GM18499 (cell line): ENCODE data around the gene WASF2.
"Not testable (repeated sequence)": the region's sequence is repeated elsewhere in the genome, so short reads cannot be mapped to it uniquely, and the experiment has no call there.

Experiments
- ATAC-seq: cut with Tn5 transposase; IDR thresholded peaks from one replicate; pipeline ENCODE4 v1.9.1; 2021; ENCODE audit warnings: moderate number of reproducible peaks; ENCODE audit not compliant: insufficient read depth, unreplicated experiment

WASF2 gene

DNA sequence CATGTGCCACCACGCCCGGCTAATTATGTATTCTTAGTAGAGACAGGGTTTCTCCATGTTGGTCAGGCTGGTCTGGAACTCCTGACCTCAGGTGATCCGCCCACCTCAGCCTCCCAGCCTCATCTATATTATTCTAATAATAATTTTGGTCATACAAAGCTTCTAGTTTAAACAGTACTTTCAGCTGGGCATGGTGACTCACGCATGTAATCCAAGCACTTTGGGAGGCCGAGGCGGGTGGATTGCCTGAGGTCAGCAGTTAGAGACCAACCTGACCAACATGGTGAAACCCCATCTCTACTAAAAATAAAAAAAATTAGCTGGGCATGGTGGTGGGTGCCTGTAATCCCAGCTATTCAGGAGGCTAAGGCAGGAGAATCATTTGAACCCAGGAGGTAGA, 26.1 kb downstream of the WASF2 start:
- not testable (repeated sequence) for ATAC-seq

DNA sequence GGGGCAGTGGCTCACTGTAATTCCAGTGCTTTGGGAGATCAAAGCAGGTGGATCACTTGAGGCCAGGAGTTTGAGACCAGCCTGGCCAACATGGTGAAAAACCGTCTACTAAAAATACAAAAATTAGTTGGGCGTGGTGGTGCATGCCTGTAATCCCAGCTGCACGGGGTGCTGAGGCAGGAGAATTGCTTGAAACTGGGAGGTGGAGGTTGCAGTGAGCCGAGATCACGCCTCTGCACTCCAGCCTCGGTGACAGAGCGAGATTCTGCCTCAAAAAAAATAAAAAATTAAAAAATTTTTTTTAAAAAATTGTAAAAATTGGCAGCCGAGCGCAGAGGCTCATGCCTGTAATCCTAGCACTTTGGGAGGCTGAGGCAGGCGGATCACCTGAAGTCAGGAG, 31.4 kb downstream of the WASF2 start:
- ATAC-seq, result not testable (repeated sequence)

DNA sequence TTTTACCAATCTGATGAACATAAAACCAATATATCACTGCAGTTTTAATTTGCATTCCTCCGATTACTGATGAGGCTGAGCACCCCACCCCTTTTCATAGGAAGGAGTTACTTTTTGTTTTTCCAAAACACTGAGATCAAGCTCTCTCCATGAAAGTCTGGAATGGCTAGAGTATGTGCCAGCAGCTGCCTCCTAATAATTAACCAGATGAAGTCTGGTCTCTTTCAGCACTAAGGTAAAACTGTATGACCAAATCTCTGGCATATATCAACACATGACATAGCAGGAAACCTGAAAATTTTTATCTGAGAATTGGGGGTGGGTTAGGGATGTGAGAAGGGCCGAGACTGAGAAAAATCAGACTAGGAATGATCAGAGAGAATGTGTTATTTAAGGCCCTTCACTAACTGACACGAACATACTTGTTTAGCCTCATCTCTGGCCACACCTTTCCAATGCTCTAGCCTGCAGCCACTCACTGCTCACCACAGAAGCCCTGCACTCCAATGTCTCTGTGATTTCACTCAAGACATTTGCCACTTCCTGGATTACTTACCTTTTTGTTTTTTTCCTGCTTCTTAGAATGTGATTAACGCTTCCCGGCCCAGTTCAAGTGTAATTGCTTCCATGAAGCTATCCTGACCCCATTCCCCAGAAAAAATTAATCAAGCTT, 34.7 kb downstream of the WASF2 start:
- ATAC-seq, result no peak

DNA sequence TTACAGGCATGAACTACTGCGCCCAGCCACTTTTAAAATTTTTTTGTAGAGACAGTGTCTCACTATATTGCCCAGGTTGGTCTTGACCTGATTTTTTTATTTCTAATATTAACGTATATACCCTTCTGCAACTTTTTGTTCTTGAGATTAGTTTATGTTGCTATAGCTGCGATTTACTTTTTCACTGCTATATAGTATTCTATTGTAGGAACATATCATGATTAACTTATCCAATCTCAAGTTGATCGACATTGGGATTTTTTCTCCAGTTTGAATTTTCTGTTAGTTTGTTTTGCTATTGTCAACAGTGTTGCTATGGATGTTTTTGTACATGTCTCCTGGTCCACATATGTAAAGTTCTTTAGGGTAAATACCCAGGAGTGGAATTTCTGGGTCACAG, 35.4 kb downstream of the WASF2 start:
- ATAC-seq, result no peak

DNA sequence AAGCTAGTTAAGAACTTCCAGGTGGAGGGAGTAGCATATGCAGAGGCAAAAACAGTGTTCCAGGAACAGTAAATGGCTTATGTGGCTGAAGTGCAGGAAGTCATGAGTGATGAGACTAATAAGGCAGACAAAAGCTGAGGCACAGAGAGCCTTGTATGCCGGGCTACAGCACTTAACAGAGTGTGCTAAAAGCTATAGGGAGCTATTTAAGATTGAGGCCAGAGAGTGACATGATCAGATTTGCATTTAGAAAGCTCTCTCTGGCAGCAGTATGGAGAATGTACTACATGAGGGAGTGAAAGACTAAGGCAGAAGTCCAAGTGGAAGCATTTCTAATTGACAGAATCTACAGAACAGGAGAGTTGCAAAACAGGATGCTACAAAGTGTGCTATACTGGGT, 38.6 kb downstream of the WASF2 start:
- ATAC-seq, result no peak

DNA sequence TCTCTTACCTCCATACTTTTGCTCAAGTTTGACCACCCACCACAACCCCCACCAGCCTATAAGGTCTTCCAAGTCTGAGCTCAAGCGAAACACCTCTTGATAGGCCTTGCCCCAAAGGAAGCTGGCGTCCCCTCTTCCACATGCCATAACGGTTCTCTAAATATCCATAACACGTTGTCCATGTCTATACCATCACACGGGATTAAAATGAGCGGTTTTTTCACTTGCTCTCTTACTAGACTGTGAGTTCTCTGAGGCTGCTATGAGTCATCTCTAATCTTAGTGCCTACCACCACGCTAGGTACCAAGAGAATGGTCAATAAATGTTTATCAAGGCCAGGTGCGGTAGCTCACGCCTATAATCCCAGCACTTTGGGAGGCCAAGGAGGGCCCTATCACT, 41.0 kb downstream of the WASF2 start:
- ATAC-seq, result no peak

DNA sequence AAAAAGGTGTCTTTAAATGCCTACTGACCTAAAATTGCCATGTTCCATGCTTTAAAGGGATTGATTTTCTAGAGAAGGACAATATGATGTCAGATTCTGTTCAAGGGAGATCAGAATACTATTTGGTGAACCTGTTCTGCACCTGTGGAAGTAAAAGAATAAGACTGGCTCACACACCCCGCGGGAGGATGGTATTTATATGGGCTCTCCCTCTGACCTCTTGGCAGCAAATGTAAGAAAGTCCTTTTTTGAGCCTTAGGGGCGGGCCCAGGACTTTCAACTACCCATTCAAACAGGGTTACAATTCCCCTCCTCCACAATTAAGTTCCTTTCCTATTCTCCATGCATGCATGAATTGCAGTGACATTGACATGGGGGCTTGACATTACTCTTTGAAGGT, 42.1 kb downstream of the WASF2 start:
- ATAC-seq, result no peak

DNA sequence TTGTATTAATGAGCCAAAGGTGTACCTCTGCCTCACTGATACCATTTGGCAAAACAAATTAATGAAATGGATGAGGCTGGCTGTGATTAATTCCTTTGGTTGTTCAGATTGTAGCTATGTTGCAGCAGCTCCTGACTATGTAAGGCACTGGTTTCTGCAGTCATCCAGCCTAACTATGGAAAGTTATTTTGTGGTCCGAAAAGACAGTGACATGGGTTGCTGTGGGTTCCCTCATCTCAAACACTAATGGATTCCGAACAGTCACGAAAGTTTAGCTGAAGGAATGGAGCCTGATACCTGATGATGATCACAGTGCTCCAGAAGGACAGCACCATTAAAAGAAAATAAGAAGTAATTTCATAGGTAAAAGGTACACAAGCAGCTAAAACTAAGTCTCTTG, 42.6 kb downstream of the WASF2 start:
- ATAC-seq, result no peak

DNA sequence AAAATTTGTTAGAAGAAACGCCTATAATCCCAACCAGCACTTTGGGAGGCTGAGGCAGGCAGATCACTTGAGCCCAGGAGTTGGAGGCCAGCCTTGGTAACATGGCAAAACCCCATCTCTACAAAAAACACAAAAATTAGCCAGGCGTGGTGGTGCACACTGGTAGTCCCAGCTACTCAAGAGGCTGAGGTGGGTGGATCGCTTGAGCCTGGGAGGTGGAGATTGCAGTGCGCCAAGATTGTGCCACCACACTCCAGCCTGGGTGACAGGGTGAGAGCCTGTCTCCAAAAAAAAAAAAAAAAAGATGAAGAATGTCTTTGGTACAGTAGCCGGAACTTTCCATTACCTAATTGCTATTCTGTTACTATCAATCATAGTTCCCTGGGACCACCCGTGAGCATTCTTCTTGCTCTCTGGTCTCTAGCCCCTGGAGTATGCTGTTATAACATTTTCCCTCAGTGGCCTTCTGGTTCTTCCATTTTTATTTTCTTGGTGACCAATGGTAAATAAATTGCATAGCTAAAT, 43.4 kb downstream of the WASF2 start:
- no peak for ATAC-seq

DNA sequence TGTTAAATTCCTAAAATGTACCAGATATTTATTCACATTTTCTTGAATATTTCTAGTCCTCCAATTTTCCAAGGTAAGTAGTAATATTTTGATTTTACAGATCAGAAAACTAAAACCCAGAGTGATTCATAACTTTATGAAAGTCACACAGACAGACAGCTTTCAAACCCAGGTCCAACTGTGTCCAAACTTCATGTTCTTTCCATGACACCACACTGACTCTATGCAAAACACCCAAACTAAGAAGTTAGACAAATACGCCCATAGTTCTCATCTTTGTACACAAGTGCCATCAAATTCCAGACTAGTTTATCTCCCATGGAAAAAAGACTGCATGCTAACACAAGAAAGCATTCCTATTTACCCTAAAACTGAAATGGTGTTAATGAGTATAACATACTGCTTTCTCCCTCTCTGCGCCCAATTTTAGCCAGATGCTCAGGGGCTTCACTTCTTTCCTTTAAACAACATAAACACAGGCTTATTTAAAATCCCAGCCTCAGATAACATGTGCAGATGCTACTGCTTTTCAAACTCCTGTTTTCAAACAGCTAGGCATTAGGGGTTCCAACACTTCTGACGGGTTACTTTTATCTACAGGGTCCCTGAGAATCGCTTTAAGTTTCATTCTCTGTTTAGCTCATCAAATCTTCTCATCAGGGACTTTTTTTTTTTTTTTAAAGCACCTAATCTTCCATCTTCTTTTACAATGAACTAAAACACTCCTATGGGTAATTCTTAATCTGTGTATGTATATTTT, 44.6 kb downstream of the WASF2 start:
- no peak for ATAC-seq

DNA sequence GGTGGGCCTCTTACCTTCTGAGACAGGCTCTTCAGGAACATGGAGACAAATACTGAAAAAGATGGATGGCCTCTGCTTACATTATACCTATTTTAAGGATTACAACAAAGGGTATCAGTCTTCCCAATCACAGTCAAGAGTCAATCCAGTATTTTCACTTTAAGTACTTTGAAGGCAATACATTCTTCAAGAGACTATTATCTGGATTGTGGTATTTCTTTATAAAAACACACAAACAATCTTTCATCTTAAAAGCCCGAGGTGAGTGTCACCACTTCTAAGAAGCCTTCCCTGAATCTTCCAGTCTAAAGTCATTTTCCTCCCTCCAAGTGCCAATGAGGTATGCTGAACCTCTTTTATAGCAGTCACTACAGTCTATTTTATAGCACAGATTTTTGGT, 45.3 kb downstream of the WASF2 start:
- ATAC-seq, result no peak

DNA sequence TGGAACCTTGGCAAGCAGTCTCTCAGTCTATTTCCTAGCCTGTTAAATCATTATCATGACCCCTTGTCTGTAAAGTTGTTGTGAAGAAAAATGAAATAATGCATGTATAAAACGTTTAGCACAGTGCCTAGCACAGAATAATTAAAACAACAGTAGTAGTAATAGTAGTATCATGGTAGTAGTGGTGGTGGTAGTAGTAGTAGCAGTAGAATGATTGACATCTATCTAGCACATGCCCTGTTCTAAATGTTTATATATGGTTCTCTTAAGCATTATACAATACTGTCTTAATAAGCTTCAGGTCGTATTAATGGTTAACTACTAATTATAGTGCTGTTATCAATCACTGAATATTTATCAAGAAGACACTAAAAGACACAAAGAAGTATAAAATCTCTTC, 50.8 kb downstream of the WASF2 start:
- no peak for ATAC-seq

DNA sequence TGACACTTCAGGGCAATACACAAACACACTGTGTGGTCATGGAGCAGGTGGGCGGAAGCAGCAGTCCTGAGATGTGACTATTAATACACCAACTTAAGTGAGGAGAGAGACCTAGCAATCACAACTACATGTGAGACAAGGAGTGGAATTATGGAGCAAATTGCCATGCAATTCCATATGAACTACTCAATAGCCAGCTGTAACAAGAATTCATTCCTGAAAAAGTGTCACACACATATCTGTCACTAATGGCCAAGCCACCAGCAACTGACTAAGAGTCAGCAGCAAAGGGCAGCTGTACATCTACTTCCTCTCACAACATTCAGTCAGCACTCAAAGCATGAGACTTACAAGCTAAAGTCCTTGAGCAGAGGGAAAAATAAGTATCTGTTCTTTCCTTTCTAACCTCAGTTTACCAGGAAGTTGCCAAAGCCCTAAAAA, 51.3 kb downstream of the WASF2 start:
- no peak for ATAC-seq

DNA sequence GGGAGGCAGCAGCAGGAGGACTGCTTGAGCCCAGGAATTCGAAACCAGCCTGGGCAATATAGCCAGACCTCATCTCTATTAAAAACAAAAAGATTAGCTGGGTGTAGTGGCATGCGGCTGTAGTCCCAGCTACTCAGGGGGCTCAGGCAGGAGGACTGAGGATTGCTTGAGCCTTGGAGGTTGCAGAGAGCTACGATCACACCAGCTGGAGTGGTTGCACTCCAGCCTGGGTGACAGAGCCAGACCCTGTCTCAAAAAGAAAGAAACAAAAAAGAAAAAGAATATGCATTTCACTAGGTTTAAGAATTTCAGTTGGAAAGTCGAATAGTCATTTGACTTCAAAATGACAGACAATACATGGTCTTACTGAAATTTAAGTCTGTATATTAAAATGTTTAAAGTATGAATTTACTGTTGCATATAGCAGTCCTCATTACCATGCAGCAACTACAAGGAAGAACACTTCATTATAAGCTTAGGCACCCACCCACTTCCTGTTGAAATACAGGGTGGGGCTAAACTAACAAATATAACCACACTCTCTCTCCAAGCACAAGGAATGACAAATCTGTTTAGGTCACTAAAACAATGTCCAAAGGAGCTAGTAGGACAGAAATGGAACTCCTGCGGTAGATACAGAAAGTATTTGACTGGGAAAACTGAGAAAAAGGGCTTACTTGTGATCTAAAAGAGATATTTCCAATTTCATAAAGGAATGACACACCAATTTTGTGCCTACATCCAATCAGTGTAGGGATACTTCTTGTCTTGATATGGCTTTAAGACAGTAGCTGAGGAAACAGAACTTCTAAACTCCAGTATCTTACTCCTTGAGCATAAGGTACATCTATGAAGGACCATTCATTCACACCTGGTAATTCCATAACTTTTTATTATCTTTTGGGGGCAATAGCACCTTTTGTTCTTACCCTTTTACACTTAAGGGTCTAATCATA, 53.5 kb downstream of the WASF2 start:
- no peak for ATAC-seq

DNA sequence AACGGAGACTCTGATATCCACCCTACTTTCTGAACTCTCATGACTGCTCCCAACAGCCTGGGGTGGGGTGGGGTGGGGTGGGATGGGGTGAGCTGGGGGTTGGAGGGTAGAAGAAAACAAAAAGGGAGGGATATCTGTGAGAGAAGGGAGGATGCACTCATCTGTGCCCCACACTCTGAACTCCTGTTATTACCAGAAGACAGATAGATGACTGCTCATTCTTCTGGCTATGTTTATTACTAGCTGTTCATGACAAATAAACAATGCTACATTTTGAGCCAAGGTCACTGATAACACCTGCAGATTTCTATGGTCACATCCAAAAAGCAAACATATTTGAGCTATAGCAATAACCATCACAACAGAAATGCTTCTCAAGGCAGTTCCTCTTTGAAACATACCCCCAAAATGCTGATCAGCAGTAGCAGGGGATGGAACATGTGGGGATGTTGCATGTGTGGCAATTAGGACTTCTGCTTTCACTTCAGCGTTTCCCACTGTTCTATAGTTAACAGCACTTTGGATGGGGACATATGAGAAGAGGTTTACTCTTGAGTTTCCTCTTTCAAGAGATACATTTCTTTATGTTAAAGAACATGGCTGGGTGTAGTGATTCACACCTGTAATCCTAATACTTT, 54.3 kb downstream of the WASF2 start:
- ATAC-seq, result no peak

DNA sequence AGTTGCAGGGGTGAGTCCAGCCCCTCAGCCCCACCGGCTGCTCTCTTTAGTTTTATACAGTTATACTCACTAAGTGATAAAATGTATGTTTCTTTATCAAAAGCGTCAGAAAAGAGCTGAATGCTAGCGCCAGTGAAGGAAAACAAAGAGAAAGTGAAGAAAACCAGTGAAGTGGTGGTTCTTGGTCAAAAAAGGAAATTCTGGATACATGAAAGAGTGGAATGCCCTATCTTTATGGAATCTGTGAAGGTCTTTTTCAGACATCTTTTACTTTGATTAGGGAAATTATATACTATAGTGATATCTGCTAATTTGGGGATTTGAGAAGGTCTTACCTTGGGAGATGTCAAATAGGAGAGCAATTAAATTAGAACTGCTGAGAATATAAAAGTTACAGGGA, 56.3 kb downstream of the WASF2 start:
- ATAC-seq, result no peak

DNA sequence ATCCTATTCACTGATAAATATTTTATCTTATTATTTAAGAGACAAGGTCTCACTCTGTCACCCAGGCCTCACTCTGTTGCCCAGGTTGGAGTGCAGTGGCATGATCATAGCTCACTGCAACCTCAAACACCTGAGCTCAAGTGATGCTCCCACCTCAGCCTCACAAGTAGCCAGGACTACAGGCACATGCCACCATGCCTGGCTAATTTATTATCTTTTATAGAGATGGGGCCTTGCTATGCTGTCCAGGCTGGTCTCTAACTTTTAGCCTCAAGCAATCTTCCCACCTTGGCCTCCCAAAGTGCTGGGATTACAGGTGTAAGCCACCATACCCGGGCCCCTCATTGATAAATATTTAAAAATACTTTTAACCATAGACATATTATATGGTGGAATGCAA, 57.2 kb downstream of the WASF2 start:
- ATAC-seq, result not testable (repeated sequence)

DNA sequence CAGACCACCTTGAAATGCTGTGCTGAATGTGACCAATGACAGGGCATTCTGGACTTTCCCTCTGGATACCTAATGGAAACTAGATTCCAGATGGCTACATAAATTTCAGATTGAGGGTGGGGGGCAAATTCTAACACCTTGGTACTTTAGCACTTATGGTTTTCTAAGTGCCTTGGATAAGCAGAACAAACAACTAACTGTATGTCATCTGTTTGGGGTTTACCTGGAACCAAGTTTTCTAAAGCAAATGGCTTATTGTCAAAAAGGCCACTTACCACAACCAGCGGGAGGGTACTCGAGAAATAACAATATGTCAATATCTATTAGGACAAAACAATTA, 58.4 kb downstream of the WASF2 start:
- no peak for ATAC-seq

DNA sequence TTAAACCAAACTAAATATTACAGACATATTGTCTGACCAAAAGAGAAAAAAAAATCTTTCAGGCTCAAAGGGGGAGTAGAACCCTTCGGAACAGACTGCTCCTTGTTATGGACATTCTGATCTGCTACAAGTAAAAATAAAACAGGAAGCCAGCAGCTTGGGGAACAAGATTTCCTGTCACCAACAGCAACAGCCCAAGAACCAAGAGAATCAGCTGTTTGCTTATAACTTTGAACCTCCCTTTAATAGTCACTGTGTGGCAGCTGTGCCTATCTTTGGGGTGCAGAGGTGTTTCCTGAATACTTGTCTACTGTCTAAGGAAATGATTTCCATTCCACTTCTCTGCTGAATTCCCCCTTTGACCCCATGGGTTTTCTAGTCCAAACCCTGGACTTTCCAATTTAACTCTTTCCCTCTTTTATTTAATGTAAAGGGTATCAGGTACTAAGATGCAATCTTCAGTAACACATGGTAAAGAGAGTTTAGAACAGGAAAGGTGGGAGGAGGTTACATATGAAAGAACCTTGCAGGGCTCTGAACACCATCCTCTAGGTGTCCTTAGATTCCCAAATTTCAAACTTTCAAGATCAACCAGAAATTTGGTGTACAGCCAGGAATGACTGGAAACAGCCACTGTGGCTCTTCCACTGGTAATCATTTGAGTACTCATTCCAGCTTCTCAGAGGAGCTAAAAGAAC, 58.9 kb downstream of the WASF2 start:
- no peak for ATAC-seq

DNA sequence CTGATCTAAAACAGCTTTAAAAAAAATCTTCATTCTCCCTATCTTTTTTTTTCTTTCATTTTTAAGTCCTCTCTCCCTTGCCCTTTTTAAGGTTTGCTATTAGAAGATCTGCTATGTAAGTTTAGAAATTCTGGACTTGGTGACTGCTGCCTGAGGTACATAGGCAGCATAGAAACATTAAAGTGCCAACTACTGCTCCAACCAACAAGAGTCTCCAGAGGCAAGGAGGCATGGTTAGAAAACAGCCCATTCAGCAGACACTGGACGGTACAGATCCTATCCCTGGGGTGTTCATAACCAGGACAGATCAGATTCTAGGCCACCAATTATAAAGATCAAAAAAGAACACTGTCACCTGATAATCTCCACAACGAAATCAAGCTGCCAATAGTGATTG, 60.9 kb downstream of the WASF2 start:
- ATAC-seq, result no peak
